Spleen (tissue), 11 donors: ENCODE results near the gene NFATC2. TPM values are rescaled to one million over a fixed set of nuclear protein-coding genes. Genes with fewer than 3 reads are reported as not detected.

Experiments
- DNase-seq: peaks from one replicate; pipeline ENCODE4 v3.0.0-alpha.2; 2020
- H3K27ac ChIP-seq, 8 donors: fragments of 200-600 bp; sonication (generic) in 7 of 8; 1 replicate in 4 of 8; 2 replicates in 4 of 8; pipeline versions ENCODE4 v1.5.0 to v1.8.0; 2016 to 2021; ENCODE audit warnings: inconsistent platforms in 4 of 8, mild to moderate bottlenecking in 4 of 8, moderate library complexity in 1 of 8
- H3K27me3 ChIP-seq, 7 donors: fragments of 200-600 bp; sonication (generic) in 6 of 7; replicated peaks in 1 of 7; 1 replicate in 4 of 7; 2 replicates in 3 of 7; pipeline versions ENCODE4 v1.5.0 to v1.8.0; 2016 to 2021; ENCODE audit warnings: inconsistent platforms in 3 of 7, mild to moderate bottlenecking in 1 of 7
- H3K36me3 ChIP-seq, 6 donors: fragments of 200-600 bp; sonication (generic) in 5 of 6; 1 replicate in 4 of 6; 2 replicates in 2 of 6; pipeline versions ENCODE4 v1.5.0 to v1.8.0; 2016 to 2021; ENCODE audit warnings: inconsistent platforms in 2 of 6
- H3K4me1 ChIP-seq, 6 donors: fragments of 200-600 bp; sonication (generic) in 5 of 6; 1 replicate in 3 of 6; 2 replicates in 3 of 6; pipeline versions ENCODE4 v1.5.0 to v1.8.0; 2016 to 2021; ENCODE audit warnings: inconsistent platforms in 3 of 6
- H3K4me3 ChIP-seq, 8 donors: fragments of 200-600 bp; sonication (generic) in 7 of 8; 1 replicate in 4 of 8; 2 replicates in 4 of 8; pipeline versions ENCODE4 v1.5.0 to v1.8.0; 2016 to 2021; ENCODE audit warnings: inconsistent platforms in 4 of 8, mild to moderate bottlenecking in 4 of 8, moderate library complexity in 2 of 8
- H3K9me3 ChIP-seq, 8 donors: fragments of 200-600 bp; sonication (generic) in 7 of 8; 1 replicate in 4 of 8; 2 replicates in 4 of 8; pipeline versions ENCODE4 v1.5.0 to v1.8.0; 2016 to 2021; ENCODE audit warnings: inconsistent platforms in 4 of 8
- CTCF ChIP-seq, 11 experiments: fragments of 200-600 bp in 7 of 11; fragments of 450-650 bp in 4 of 11; sonication (generic) in 4 of 11; IDR thresholded peaks in 8 of 11; conservative IDR thresholded peaks in 3 of 11; 1 replicate in 7 of 11; 2 replicates in 4 of 11; pipeline versions ENCODE4 v1.4.0 to v1.8.0; 2016 to 2021; ENCODE audit warnings: antibody characterized with exemption in 11 of 11, inconsistent platforms in 4 of 11, mild to moderate bottlenecking in 1 of 11
- POLR2A ChIP-seq, 3 donors: fragments of 450-650 bp; IDR thresholded peaks; one replicate each; pipeline ENCODE4 v1.5.1; 2017; ENCODE audit warnings: antibody characterized with exemption in 3 of 3, mild to moderate bottlenecking in 1 of 3
- POLR2AphosphoS5 ChIP-seq, 3 donors: sonication (generic); formaldehyde crosslinking; IDR thresholded peaks; one replicate each; pipeline ENCODE4 v1.5.1; 2017; ENCODE audit warnings: antibody characterized with exemption in 3 of 3
- WGBS, 5 donors: extraction: QIAGEN DNeasy Blood & Tissue Kit in 3 of 5; methylation state at CpG; one replicate each; pipeline versions ENCODE4 v1.1.5 to v1.1.7; 2013 to 2018; 5-methylcytosine and 5-hydroxymethylcytosine counted together
- intact Hi-C: fragments of 100-400 bp; cut with DNase I; formaldehyde crosslinking; loops from one replicate; pipeline ENCODE4 v1.15.0; 2023; ENCODE audit warnings: low total_unique reads
- polyA plus RNA-seq, 3 donors: library from polyadenylated mRNA; stranded (reverse); fragments of 200-250 nt; gene quantifications; one replicate each; pipeline ENCODE4 v1.2.1, GENCODE V29; 2013
- total RNA-seq, 7 donors: library from RNA; depleted of rRNA in 3 of 7; stranded (reverse); fragments of >200 nt in 3 of 7; fragmentation: NEBNext Ultra II Directional in 4 of 7; extraction: Animal tissue kit (Norgen Biotek cat#: 25700) in 4 of 7; gene quantifications; one replicate each; pipeline versions ENCODE4 v1.1.0 to v1.2.1, GENCODE V29; 2016 to 2021
- donor health status: healthy with polysubstance abuse.
- donor health status: DM: no; HTN: no; CAD: no; lungs with moderate emphysema.
- donor health status: DM: no; HTN: no; CAD: no.
- donor health status: Bipolar disorder and iron deficiency.
- donor health status: healthy.
- donor health status: DM: no; HTN: no; CAD: no.
- donor health status: DM: yes; HTN: yes; CAD: no.

Gene NFATC2
- total and polyA plus RNA-seq, 10 donors, result 6.5 to 42.9 (median 34.5) TPM

- peaks cover 29 to 91% (median 60%) of the 10 kb centered on the region in 6 donors for H3K4me1 ChIP-seq
- H3K27me3 ChIP-seq, result no peaks in the 10 kb centered on the region
- no peaks in the 10 kb centered on the region for H3K9me3 ChIP-seq
- no peak for DNase-seq
- 89 to 95% (median 94%) methylated on average over 4 of the region's 4 CpGs for WGBS, 5 donors
- no peak overlapping the region for H3K4me3 ChIP-seq
- intact Hi-C loops, result no loop called here
- TF ChIP-seq POLR2A (IDR thresholded peaks at IDR 0.05), result no peak
- TF ChIP-seq CTCF (IDR thresholded peaks at IDR 0.05 in 8 of 11, conservative IDR thresholded peaks at IDR 0.05 in 3 of 11), result no peak
- no peak for TF ChIP-seq POLR2AphosphoS5 (IDR thresholded peaks at IDR 0.05)
- peak overlapping the region in 4 of 8 donors; percentile 83 to 94 (median 88) for H3K27ac ChIP-seq
- peaks cover 0 to 33% (median 2%) of the 10 kb centered on the region in 6 donors for H3K36me3 ChIP-seq
Observed at GRCh38 chr20:51398552-51398951, 144.0 kb downstream of the NFATC2 start.

- Histone ChIP-seq H3K27ac (peak overlapping the region in 3 of 8 donors; percentile 48 to 88 (median 87)), H3K4me3 (no peak overlapping the region), H3K36me3 (peaks cover 0 to 38% (median 2%) of the 10 kb centered on the region in 6 donors), H3K4me1 (peaks cover 27 to 91% (median 60%) of the 10 kb centered on the region in 6 donors), H3K9me3 (no peaks in the 10 kb centered on the region), H3K27me3 (no peaks in the 10 kb centered on the region)
- no peak for TF ChIP-seq POLR2A (IDR thresholded peaks at IDR 0.05)
- TF ChIP-seq CTCF (IDR thresholded peaks at IDR 0.05 in 8 of 11, conservative IDR thresholded peaks at IDR 0.05 in 3 of 11), result no peak
- no peak for TF ChIP-seq POLR2AphosphoS5 (IDR thresholded peaks at IDR 0.05)
- DNase-seq, result peak; percentile 56
- WGBS, 5 donors, result 78 to 91% (median 86%) methylated on average over 10 of the region's 10 CpGs
- intact Hi-C loops, result no loop called here
Observed at GRCh38 chr20:51398083-51398482, 144.4 kb downstream of the NFATC2 start.

DNA sequence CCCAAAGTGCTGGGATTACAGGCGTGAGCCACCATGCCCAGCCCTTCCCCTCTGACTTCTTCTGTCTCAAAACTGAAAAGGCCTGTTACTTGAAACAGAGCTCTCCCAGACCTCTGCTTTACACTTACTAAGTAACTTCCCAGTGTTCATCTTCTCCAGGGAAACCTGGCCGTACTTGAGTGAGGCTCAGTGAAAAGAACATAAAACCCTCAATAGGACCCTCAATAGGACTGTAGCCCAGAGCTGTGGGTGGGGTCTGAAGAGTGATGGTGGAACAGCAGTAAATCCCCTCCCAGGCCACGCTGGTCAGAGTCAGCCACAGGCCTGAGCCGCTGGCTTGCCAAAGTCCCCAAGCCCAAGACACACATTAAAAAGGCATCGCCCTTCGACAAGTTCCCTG, 145.4 kb downstream of the NFATC2 start:
- peaks cover 20 to 91% (median 56%) of the 10 kb centered on the region in 6 donors for H3K4me1 ChIP-seq
- TF ChIP-seq POLR2AphosphoS5 (IDR thresholded peaks at IDR 0.05), result no peak
- no peak for TF ChIP-seq POLR2A (IDR thresholded peaks at IDR 0.05)
- TF ChIP-seq CTCF (IDR thresholded peaks at IDR 0.05 in 8 of 11, conservative IDR thresholded peaks at IDR 0.05 in 3 of 11), result no peak
- H3K9me3 ChIP-seq, result no peaks in the 10 kb centered on the region
- peak overlapping the region in 3 of 8 donors; percentile 13 to 88 (median 48) for H3K27ac ChIP-seq
- no peak overlapping the region for H3K4me3 ChIP-seq
- 93 to 97% (median 96%) methylated on average over 5 to 6 of the region's 6 CpGs for WGBS, 5 donors
- intact Hi-C loops, result no loop called here
- no peaks in the 10 kb centered on the region for H3K27me3 ChIP-seq
- no peak for DNase-seq
- peaks cover 0 to 47% (median 2%) of the 10 kb centered on the region in 6 donors for H3K36me3 ChIP-seq

DNA sequence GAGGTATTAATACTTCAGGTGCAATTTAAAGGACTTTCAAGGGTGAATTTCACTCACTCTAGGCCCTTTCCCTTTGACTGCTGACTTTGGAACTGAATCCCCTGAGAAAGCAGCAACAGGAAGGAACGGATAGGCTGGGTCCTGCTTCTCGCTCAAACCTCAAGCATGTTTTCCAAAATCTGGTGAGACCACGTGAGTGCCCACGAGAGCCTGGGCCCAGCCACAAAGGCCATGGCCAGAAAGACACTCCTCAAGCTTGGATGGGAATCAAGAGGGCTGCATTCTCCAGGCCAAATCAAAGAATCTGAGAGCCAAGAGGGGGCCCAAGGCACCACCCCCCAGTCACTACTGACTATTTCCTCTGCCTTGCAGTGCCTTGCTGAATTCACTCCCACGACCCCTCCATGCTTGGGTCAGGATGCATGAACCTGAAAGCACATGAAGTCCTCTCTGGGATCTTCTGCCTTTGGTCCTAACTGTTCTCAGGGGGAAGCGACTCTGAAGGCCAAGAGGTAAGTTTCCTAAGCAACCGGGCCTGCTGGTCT, 146.1 kb downstream of the NFATC2 start:
- Histone ChIP-seq H3K36me3 (peaks cover 0 to 47% (median 2%) of the 10 kb centered on the region in 6 donors), H3K27me3 (no peaks in the 10 kb centered on the region), H3K4me1 (peaks cover 13 to 89% (median 51%) of the 10 kb centered on the region in 6 donors), H3K27ac (peak overlapping the region in 1 of 8 donors; percentile 13), H3K9me3 (no peaks in the 10 kb centered on the region), H3K4me3 (no peak overlapping the region)
- WGBS, 5 donors, result 71 to 80% (median 77%) methylated on average over 7 of the region's 7 CpGs
- TF ChIP-seq POLR2AphosphoS5 (IDR thresholded peaks at IDR 0.05), result no peak
- intact Hi-C loops, result no loop called here
- DNase-seq, result peak; percentile 36
